ENCODE data around the gene PODXL2.

PODXL2 gene

GRCh38 chr3:127675651-127676391 lies 46.8 kb downstream of the PODXL2 start:
- TF ChIP-seq CTCF (conservative IDR thresholded peaks at IDR 0.05) (no peak), ZFX (IDR thresholded peaks at IDR 0.05) (no peak)
- no peak overlapping the region for H3K27ac ChIP-seq

GRCh38 chr3:127676456-127676855 lies 47.5 kb downstream of the PODXL2 start:
- TF ChIP-seq ZFX (IDR thresholded peaks at IDR 0.05) (no peak), CTCF (conservative IDR thresholded peaks at IDR 0.05) (no peak)
- no peak overlapping the region for H3K27ac ChIP-seq

- no peak overlapping the region for H3K27ac ChIP-seq
Observed at GRCh38 chr3:127676921-127677351, 48.0 kb downstream of the PODXL2 start.

GRCh38 chr3:127677541-127678314 lies 48.7 kb downstream of the PODXL2 start:
- no peak overlapping the region for H3K27ac ChIP-seq
- TF ChIP-seq CTCF (conservative IDR thresholded peaks at IDR 0.05) (no peak), ZFX (IDR thresholded peaks at IDR 0.05) (no peak)

More at GRCh38 chr3:127676921-127677351, 48.0 kb downstream of the PODXL2 start:
- TF ChIP-seq CTCF (conservative IDR thresholded peaks at IDR 0.05) (no peak), ZFX (IDR thresholded peaks at IDR 0.05) (no peak)

GRCh38 chr3:127678315-127678599 lies 49.3 kb downstream of the PODXL2 start:
- no peak for TF ChIP-seq ZFX (IDR thresholded peaks at IDR 0.05)
- no peak for TF ChIP-seq CTCF (conservative IDR thresholded peaks at IDR 0.05)
- H3K27ac ChIP-seq, result no peak overlapping the region

- TF ChIP-seq ZFX (IDR thresholded peaks at IDR 0.05) (no peak), CTCF (conservative IDR thresholded peaks at IDR 0.05) (no peak)
- H3K27ac ChIP-seq, result no peak overlapping the region
Observed at GRCh38 chr3:127678611-127679533, 49.9 kb downstream of the PODXL2 start.

All from C4-2B (cell line).